Measurements from ENCODE around the gene STUB1.

The STUB1 gene

GRCh38 chr16:726438-727290 is 46.5 kb downstream of the STUB1 start, which contains the start of the genes CCDC78 and HAGHL:
Gene CCDC78, minus strand, starts transcription at chr16:726443. Its CDS starts 76 bp downstream, at chr16:726367.
Gene HAGHL, plus strand, starts transcription at chr16:727106. Its CDS starts 404 bp downstream, at chr16:727510.
- Histone ChIP-seq H3K27ac (ENCODE audit: low read depth, low read length) (no peak within 1 kb of the TSS), H3K27me3 (ENCODE audit: control insufficient read depth, insufficient read depth, low read length) (peaks cover 17% of the 10 kb centered on the region)

GRCh38 chr16:727291-727977 is 47.2 kb downstream of the STUB1 start:
- no peaks in the 10 kb centered on the region for H3K4me1 ChIP-seq (ENCODE audit: control insufficient read depth, insufficient read depth, low read length)
- H3K4me3 ChIP-seq (ENCODE audit: low read length): peak overlapping the region; percentile 59
- H3K9ac ChIP-seq (ENCODE audit: low read length): no peak overlapping the region
- no peaks in the 10 kb centered on the region for H3K36me3 ChIP-seq (ENCODE audit: control insufficient read depth, insufficient read depth, low read length)
- H3K27ac ChIP-seq (ENCODE audit: low read depth, low read length): no peak overlapping the region
- peaks cover 17% of the 10 kb centered on the region for H3K27me3 ChIP-seq (ENCODE audit: control insufficient read depth, insufficient read depth, low read length)

More at GRCh38 chr16:726438-727290, 46.5 kb downstream of the STUB1 start, which contains the start of the genes CCDC78 and HAGHL:
- Histone ChIP-seq H3K4me3 (ENCODE audit: low read length) (peak within 1 kb of the TSS; percentile 59), H3K36me3 (ENCODE audit: control insufficient read depth, insufficient read depth, low read length) (no peaks in the 10 kb centered on the region), H3K4me1 (ENCODE audit: control insufficient read depth, insufficient read depth, low read length) (no peaks in the 10 kb centered on the region), H3K9ac (ENCODE audit: low read length) (no peak within 1 kb of the TSS)

GRCh38 chr16:728131-728889 is 48.1 kb downstream of the STUB1 start:
- Histone ChIP-seq H3K9ac (ENCODE audit: low read length) (no peak overlapping the region), H3K27ac (ENCODE audit: low read depth, low read length) (no peak overlapping the region), H3K36me3 (ENCODE audit: control insufficient read depth, insufficient read depth, low read length) (peaks cover 4% of the 10 kb centered on the region), H3K4me1 (ENCODE audit: control insufficient read depth, insufficient read depth, low read length) (no peaks in the 10 kb centered on the region), H3K27me3 (ENCODE audit: control insufficient read depth, insufficient read depth, low read length) (peaks cover 17% of the 10 kb centered on the region), H3K4me3 (ENCODE audit: low read length) (peak overlapping the region; percentile 59)

- Histone ChIP-seq H3K4me1 (ENCODE audit: control insufficient read depth, insufficient read depth, low read length) (no peaks in the 10 kb centered on the region), H3K27ac (ENCODE audit: low read depth, low read length) (no peak overlapping the region), H3K4me3 (ENCODE audit: low read length) (no peak overlapping the region)
Observed at GRCh38 chr16:728890-729744, 48.9 kb downstream of the STUB1 start.

GRCh38 chr16:729768-730665 is 49.8 kb downstream of the STUB1 start:
- Histone ChIP-seq H3K4me1 (ENCODE audit: control insufficient read depth, insufficient read depth, low read length) (no peaks in the 10 kb centered on the region), H3K9ac (ENCODE audit: low read length) (no peak overlapping the region), H3K27ac (ENCODE audit: low read depth, low read length) (no peak overlapping the region), H3K36me3 (ENCODE audit: control insufficient read depth, insufficient read depth, low read length) (peaks cover 14% of the 10 kb centered on the region), H3K4me3 (ENCODE audit: low read length) (no peak overlapping the region), H3K27me3 (ENCODE audit: control insufficient read depth, insufficient read depth, low read length) (peaks cover 17% of the 10 kb centered on the region)

More at GRCh38 chr16:728890-729744, 48.9 kb downstream of the STUB1 start:
- Histone ChIP-seq H3K27me3 (ENCODE audit: control insufficient read depth, insufficient read depth, low read length) (peaks cover 17% of the 10 kb centered on the region), H3K9ac (ENCODE audit: low read length) (no peak overlapping the region), H3K36me3 (ENCODE audit: control insufficient read depth, insufficient read depth, low read length) (peaks cover 9% of the 10 kb centered on the region)

GRCh38 chr16:730666-731509 is 50.7 kb downstream of the STUB1 start:
- Histone ChIP-seq H3K9ac (ENCODE audit: low read length) (no peak overlapping the region), H3K27ac (ENCODE audit: low read depth, low read length) (no peak overlapping the region), H3K36me3 (ENCODE audit: control insufficient read depth, insufficient read depth, low read length) (peaks cover 14% of the 10 kb centered on the region)

GRCh38 chr16:732332-732731 is 52.1 kb downstream of the STUB1 start:
- H3K27ac ChIP-seq (ENCODE audit: low read depth, low read length): no peak overlapping the region
- H3K4me3 ChIP-seq (ENCODE audit: low read length): no peak overlapping the region
- no peaks in the 10 kb centered on the region for H3K4me1 ChIP-seq (ENCODE audit: control insufficient read depth, insufficient read depth, low read length)
- peaks cover 4% of the 10 kb centered on the region for H3K27me3 ChIP-seq (ENCODE audit: control insufficient read depth, insufficient read depth, low read length)
- H3K36me3 ChIP-seq (ENCODE audit: control insufficient read depth, insufficient read depth, low read length): peaks cover 22% of the 10 kb centered on the region
- H3K9ac ChIP-seq (ENCODE audit: low read length): no peak overlapping the region

More at GRCh38 chr16:730666-731509, 50.7 kb downstream of the STUB1 start:
- Histone ChIP-seq H3K4me3 (ENCODE audit: low read length) (no peak overlapping the region), H3K4me1 (ENCODE audit: control insufficient read depth, insufficient read depth, low read length) (no peaks in the 10 kb centered on the region), H3K27me3 (ENCODE audit: control insufficient read depth, insufficient read depth, low read length) (peaks cover 14% of the 10 kb centered on the region)

All from rectal smooth muscle tissue (tissue), 1 donor.